DND-41 (cell line): Measurements from ENCODE around the gene MED8.

Source experiments
- ATAC-seq: fragments of 200-7000 bp; cut with Tn5 transposase; 3 replicates; pipeline ENCODE4 v1.9.1; 2021; ENCODE audit warnings: low read depth; ENCODE audit not compliant: insufficient read depth
- DNase-seq: peaks from one replicate; pipeline ENCODE4 v3.0.0-alpha.2; 2020
- H2AFZ ChIP-seq: 2 replicates; pipeline ENCODE4 v1.6.0; 2012; ENCODE audit warnings: low read depth, low read length
- H3K27ac ChIP-seq: 2 replicates; pipeline ENCODE4 v1.5.1; 2012; ENCODE audit warnings: low read length, inconsistent platforms
- H3K27me3 ChIP-seq: fragments of 200-600 bp; sonication (generic); 2 replicates; pipeline ENCODE4 v1.6.0; 2012; ENCODE audit warnings: low read length, mild to moderate bottlenecking, inconsistent platforms; ENCODE audit not compliant: insufficient read depth, poor library complexity
- H3K36me3 ChIP-seq: 2 replicates; pipeline ENCODE4 v1.5.1; 2012; ENCODE audit warnings: low read length, inconsistent platforms; ENCODE audit not compliant: insufficient read depth
- H3K4me1 ChIP-seq: 2 replicates; pipeline ENCODE4 v1.5.1; 2012; ENCODE audit warnings: mild to moderate bottlenecking, low read length; ENCODE audit not compliant: insufficient read depth
- H3K4me2 ChIP-seq: 2 replicates; pipeline ENCODE4 v1.6.0; 2012; ENCODE audit warnings: mild to moderate bottlenecking, moderate library complexity, low read length, inconsistent platforms; ENCODE audit not compliant: insufficient read depth
- H3K4me3 ChIP-seq, 2 experiments: fragments of 200-600 bp in 1 of 2; shearing (Covaris generic) in 1 of 2; 2 replicates each; pipeline ENCODE4 v1.5.1; 2012 to 2016; ENCODE audit warnings: inconsistent platforms in 2 of 2, low read length in 2 of 2, mild to moderate bottlenecking in 2 of 2, low read depth in 1 of 2, moderate library complexity in 1 of 2
- H3K79me2 ChIP-seq: 2 replicates; pipeline ENCODE4 v1.6.0; 2012; ENCODE audit warnings: low read length, inconsistent platforms; ENCODE audit not compliant: insufficient read depth
- H3K9ac ChIP-seq: 2 replicates; pipeline ENCODE4 v1.6.0; 2012; ENCODE audit warnings: low read depth, mild to moderate bottlenecking, inconsistent platforms, low read length, moderate library complexity
- H3K9me3 ChIP-seq: 2 replicates; pipeline ENCODE4 v1.5.1; 2012; ENCODE audit warnings: low read length, moderate library complexity, mild to moderate bottlenecking, inconsistent platforms; ENCODE audit not compliant: insufficient read depth, severe bottlenecking
- H4K20me1 ChIP-seq: 2 replicates; pipeline ENCODE4 v1.6.0; 2012; ENCODE audit warnings: low read length; ENCODE audit not compliant: insufficient read depth
- CTCF ChIP-seq: IDR thresholded peaks from 2 replicates; pipeline ENCODE4 v1.5.1; 2012; ENCODE audit warnings: borderline replicate concordance, low read length, moderate library complexity, mild to moderate bottlenecking; ENCODE audit not compliant: poor library complexity, severe bottlenecking; ENCODE audit errors: extremely low read depth
- EZH2 ChIP-seq: IDR thresholded peaks from 3 replicates; pipeline ENCODE4 v1.6.1; 2012; ENCODE audit warnings: borderline replicate concordance, low read depth, mild to moderate bottlenecking, moderate library complexity, low read length, inconsistent platforms; ENCODE audit not compliant: severe bottlenecking

The MED8 gene

GRCh38 chr1:43387976-43388599 is 1.5 kb downstream of the MED8 start:
- TF ChIP-seq CTCF (no peak), EZH2 (no peak)
- no peaks in the 10 kb centered on the region for H3K27me3 ChIP-seq
- peaks cover 14% of the 10 kb centered on the region; the same call in 1 of the 2 replicates for H4K20me1 ChIP-seq
- DNase-seq: no peak
- H3K4me2 ChIP-seq: peak overlapping the region; percentile 93
- H3K36me3 ChIP-seq: peaks cover 55% of the 10 kb centered on the region
- no peak for ATAC-seq
- peak overlapping the region; percentile 92 for H3K27ac ChIP-seq
- H2AFZ ChIP-seq: no peak overlapping the region
- H3K4me3 ChIP-seq: peak overlapping the region in 1 of 2 experiments; percentile 97; a peak in 2 of 4 replicates
- peaks cover 32% of the 10 kb centered on the region for H3K4me1 ChIP-seq
- H3K9ac ChIP-seq: peak overlapping the region; percentile 84
- no peaks in the 10 kb centered on the region for H3K9me3 ChIP-seq
- peaks cover 49% of the 10 kb centered on the region for H3K79me2 ChIP-seq

- H3K4me3 ChIP-seq: no peak overlapping the region
- no peak overlapping the region for H2AFZ ChIP-seq
- ATAC-seq (no peak), DNase-seq (no peak)
- H4K20me1 ChIP-seq: peaks cover 12% of the 10 kb centered on the region; the same call in 1 of the 2 replicates
- TF ChIP-seq CTCF (no peak), EZH2 (no peak)
- no peak overlapping the region for H3K4me2 ChIP-seq
- H3K9me3 ChIP-seq: no peaks in the 10 kb centered on the region
- peaks cover 67% of the 10 kb centered on the region for H3K36me3 ChIP-seq
- H3K27me3 ChIP-seq: no peaks in the 10 kb centered on the region
- H3K79me2 ChIP-seq: peaks cover 43% of the 10 kb centered on the region
- H3K9ac ChIP-seq: no peak overlapping the region
- peaks cover 32% of the 10 kb centered on the region for H3K4me1 ChIP-seq
- no peak overlapping the region for H3K27ac ChIP-seq
Measured at GRCh38 chr1:43386676-43387075, 2.9 kb downstream of the MED8 start.

GRCh38 chr1:43383449-43383848 is 6.2 kb downstream of the MED8 start:
- peaks cover 10% of the 10 kb centered on the region for H3K4me1 ChIP-seq
- no peak overlapping the region for H3K27ac ChIP-seq
- peaks cover 8% of the 10 kb centered on the region; the same call in 1 of the 2 replicates for H4K20me1 ChIP-seq
- H3K9me3 ChIP-seq: no peaks in the 10 kb centered on the region
- no peak overlapping the region for H3K9ac ChIP-seq
- no peak for ATAC-seq
- no peaks in the 10 kb centered on the region for H3K27me3 ChIP-seq
- H3K79me2 ChIP-seq: peaks cover 11% of the 10 kb centered on the region
- H3K4me2 ChIP-seq: no peak overlapping the region
- no peak overlapping the region for H2AFZ ChIP-seq
- H3K36me3 ChIP-seq: peaks cover 70% of the 10 kb centered on the region
- TF ChIP-seq CTCF (peak; percentile 24), EZH2 (no peak)
- DNase-seq: no peak
- H3K4me3 ChIP-seq: no peak overlapping the region
